HG03103 (cell line): ENCODE measurements around the gene MEI1.
"Not testable (repeated sequence)": the region's sequence is repeated elsewhere in the genome, so short reads cannot be mapped to it uniquely, and the experiment has no call there.

Experiments used
- ATAC-seq: cut with Tn5 transposase; IDR thresholded peaks from one replicate; pipeline ENCODE4 v1.9.1; 2021; ENCODE audit warnings: low read depth; ENCODE audit not compliant: unreplicated experiment

MEI1 gene

GRCh38 chr22:41834005-41834944 is 135.0 kb downstream of the MEI1 start:
- ATAC-seq = no peak

DNA sequence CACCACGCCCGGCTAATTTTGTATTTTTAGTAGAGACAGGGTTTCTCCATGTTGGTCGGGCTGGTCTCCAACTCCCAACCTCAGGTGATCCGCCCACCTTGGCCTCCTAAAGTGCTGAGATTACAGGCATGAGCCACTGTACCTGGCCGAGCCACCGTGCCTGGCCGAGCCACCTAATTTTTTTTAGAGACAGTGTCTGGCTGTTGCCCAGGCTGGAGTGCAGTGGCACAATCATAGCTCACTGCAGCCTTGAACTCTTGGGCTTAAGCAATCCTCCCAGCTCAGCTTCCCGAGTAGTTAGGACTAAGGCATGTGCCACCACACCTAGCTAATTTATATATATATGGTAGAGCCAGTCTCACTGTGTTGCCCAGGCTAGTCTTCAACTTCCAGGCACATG is 136.2 kb downstream of the MEI1 start:
- ATAC-seq = not testable (repeated sequence)

- no peak for ATAC-seq
Observed at GRCh38 chr22:41836551-41836950, 137.2 kb downstream of the MEI1 start.

DNA sequence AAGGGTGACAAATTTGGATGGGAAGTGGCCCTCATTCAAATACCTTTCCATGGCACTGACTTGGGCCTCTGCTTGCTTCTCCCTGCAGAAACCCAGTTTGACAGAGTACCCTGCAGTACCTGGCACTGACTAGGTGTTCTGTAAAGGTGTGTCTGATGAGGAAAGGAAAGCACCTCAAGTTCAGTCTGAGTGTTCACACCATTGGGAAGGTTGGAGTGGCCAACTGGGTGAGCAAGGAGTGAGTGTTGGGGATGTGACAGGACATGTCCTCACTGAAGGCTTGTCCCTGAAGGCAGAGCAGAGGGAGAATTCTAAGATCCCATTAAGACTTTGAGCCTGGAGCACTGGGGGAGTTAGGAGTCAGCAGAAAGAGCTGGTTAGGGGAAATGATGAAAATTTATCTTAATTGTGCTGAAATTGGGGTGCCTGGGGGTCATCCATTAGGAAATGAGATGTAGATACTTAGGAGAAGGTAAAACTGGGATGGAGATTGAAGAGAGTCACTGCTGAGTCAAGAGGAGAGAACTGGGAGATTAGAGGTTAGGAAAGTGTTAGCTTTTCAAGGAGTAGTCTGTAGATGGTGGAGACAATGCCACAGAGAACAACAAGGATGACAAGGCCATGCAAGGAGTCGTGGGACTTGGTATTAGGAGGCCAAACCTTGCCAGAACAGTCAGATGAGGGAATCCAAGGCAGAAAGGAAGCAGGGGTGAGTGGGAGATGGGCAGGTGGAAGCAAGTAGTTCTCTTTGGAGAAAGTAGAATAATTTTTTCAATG is 139.7 kb downstream of the MEI1 start:
- ATAC-seq = no peak

DNA sequence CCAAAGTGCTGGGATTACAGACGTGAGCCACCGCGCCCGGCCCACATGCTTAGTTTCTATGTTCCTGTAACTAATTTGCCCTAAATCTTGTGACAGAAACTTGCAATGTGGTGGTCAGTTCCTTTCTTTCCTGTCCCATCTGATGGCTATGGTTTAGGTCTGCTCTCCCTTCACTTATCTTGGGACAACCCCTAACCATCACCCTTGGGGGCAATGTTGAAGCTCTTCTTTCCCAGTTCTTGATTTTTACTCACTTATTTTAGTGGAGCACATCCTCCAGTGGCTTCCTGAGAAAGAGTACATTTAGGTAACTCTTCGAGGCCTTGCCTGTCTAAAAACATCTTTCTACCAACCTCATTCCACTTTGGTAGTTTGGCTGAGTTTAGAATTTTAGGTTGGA is 140.9 kb downstream of the MEI1 start:
- ATAC-seq = no peak

GRCh38 chr22:41841085-41841712 is 141.9 kb downstream of the MEI1 start:
- no peak for ATAC-seq

- ATAC-seq = no peak
Observed at GRCh38 chr22:41842996-41843970, 144.0 kb downstream of the MEI1 start.

- no peak for ATAC-seq
Observed at GRCh38 chr22:41844036-41844435, 144.7 kb downstream of the MEI1 start.

- ATAC-seq = no peak
Observed at GRCh38 chr22:41844513-41844912, 145.2 kb downstream of the MEI1 start.

- no peak for ATAC-seq
Observed at GRCh38 chr22:41845380-41846267, 146.3 kb downstream of the MEI1 start.

- no peak for ATAC-seq
Observed at GRCh38 chr22:41846268-41846987, 147.1 kb downstream of the MEI1 start.

DNA sequence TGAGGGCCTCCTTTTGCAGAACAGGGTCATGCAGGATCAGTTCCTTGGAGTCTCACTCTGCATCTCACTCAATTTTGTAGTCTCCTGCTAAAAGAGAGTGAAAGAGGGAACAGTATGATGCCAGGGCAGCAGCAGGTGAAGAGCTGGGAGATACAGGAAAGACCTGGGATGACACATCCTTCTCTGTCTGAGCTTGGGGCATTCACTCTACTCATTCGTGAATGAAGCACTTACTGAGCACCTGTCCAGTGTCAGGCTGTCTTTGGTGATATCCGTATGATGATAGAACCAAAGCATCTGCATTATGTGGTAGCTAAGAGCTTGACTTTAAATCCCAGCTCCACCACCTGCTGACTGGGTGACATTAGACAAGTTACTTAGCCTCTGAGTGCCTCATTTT is 148.0 kb downstream of the MEI1 start:
- ATAC-seq = no peak

DNA sequence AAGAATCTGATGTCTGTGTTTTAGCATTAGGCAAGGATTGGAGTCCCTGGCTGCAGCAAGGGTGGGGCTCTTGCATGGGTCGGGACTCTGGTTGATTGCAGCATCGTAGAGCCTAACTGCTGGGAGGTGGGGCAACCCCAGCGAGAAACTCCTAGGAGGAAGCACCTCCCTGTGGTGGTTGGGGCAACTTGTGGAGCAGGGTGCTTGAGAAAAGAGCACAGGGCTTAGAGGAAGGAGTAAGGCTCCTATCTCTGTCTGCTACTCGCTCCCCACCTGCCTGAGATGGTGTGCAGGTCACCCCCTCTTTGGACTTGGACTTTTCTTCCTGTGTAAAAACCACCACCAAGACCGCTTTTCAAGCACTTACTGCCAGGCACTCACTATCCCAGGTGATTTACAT is 149.2 kb downstream of the MEI1 start:
- ATAC-seq = no peak
